ENCODE measurements around the gene FERMT3. TPM values are rescaled to one million over a fixed set of nuclear protein-coding genes. Genes with fewer than 3 reads are reported as not detected.

The FERMT3 gene
- total and polyA plus RNA-seq, 2 donors (not counting 3 experiments of a cell fraction or from before 2014, with no cell fraction given), result 64.4 to 100 TPM

Other genes with a start within 250 kb of the FERMT3 start
- 307 and 339 TPM in 2 replicates for gene COX8A, start 232.1 kb upstream of the FERMT3 start, total RNA-seq
- gene COX8A, start 232.1 kb upstream of the FERMT3 start, polyA plus RNA-seq, result 930 and 1,340 TPM in 2 replicates
- gene OTUB1, start 220.3 kb upstream of the FERMT3 start, total RNA-seq, result 80.0 and 81.9 TPM in 2 replicates
- 256 and 316 TPM in 2 replicates for gene OTUB1, start 220.3 kb upstream of the FERMT3 start, polyA plus RNA-seq
- gene FLRT1, start 170.8 kb upstream of the FERMT3 start, total RNA-seq, result not detected in 2 replicates
- not detected in 2 replicates for gene FLRT1, start 170.8 kb upstream of the FERMT3 start, polyA plus RNA-seq
- 16.2 and 16.6 TPM in 2 replicates for gene MACROD1, start 40.6 kb upstream of the FERMT3 start, total RNA-seq
- 11.0 and 16.9 TPM in 2 replicates for gene MACROD1, start 40.6 kb upstream of the FERMT3 start, polyA plus RNA-seq
- gene STIP1, start 20.6 kb upstream of the FERMT3 start, total RNA-seq, result 223 and 226 TPM in 2 replicates
- gene STIP1, start 20.6 kb upstream of the FERMT3 start, polyA plus RNA-seq, result 91.9 and 117 TPM in 2 replicates
- 26.2 and 28.0 TPM in 2 replicates for gene TRPT1, start 19.5 kb downstream of the FERMT3 start, total RNA-seq
- 56.6 and 69.5 TPM in 2 replicates for gene TRPT1, start 19.5 kb downstream of the FERMT3 start, polyA plus RNA-seq
- 37.1 and 37.8 TPM in 2 replicates for gene NUDT22, start 19.6 kb downstream of the FERMT3 start, total RNA-seq
- gene NUDT22, start 19.6 kb downstream of the FERMT3 start, polyA plus RNA-seq, result 54.8 and 71.9 TPM in 2 replicates
- 23.5 and 24.4 TPM in 2 replicates for gene DNAJC4, start 23.8 kb downstream of the FERMT3 start, total RNA-seq
- gene DNAJC4, start 23.8 kb downstream of the FERMT3 start, polyA plus RNA-seq, result 41.2 and 64.6 TPM in 2 replicates
- 89.6 and 98.1 TPM in 2 replicates for gene VEGFB, start 27.9 kb downstream of the FERMT3 start, total RNA-seq
- 18.3 and 19.3 TPM in 2 replicates for gene VEGFB, start 27.9 kb downstream of the FERMT3 start, polyA plus RNA-seq
- gene FKBP2, start 34.4 kb downstream of the FERMT3 start, total RNA-seq, result 48.4 and 48.5 TPM in 2 replicates
- gene FKBP2, start 34.4 kb downstream of the FERMT3 start, polyA plus RNA-seq, result 63.1 and 74.4 TPM in 2 replicates
- 431 TPM in 2 replicates for gene PPP1R14B, start 40.2 kb downstream of the FERMT3 start, total RNA-seq
- 308 and 320 TPM in 2 replicates for gene PPP1R14B, start 40.2 kb downstream of the FERMT3 start, polyA plus RNA-seq
- 60.4 and 61.1 TPM in 2 replicates for gene PLCB3, start 44.8 kb downstream of the FERMT3 start, total RNA-seq
- gene PLCB3, start 44.8 kb downstream of the FERMT3 start, polyA plus RNA-seq, result 32.3 and 33.3 TPM in 2 replicates
- gene BAD, start 77.9 kb downstream of the FERMT3 start, total RNA-seq, result 61.6 and 65.3 TPM in 2 replicates
- 88.0 and 100 TPM in 2 replicates for gene BAD, start 77.9 kb downstream of the FERMT3 start, polyA plus RNA-seq
- 42.5 and 46.0 TPM in 2 replicates for gene GPR137, start 79.1 kb downstream of the FERMT3 start, total RNA-seq
- gene GPR137, start 79.1 kb downstream of the FERMT3 start, polyA plus RNA-seq, result 40.9 and 56.8 TPM in 2 replicates
- 0.44 TPM in 1 of 2 replicates, not detected in the other for gene KCNK4, start 84.6 kb downstream of the FERMT3 start, total RNA-seq
- gene KCNK4, start 84.6 kb downstream of the FERMT3 start, polyA plus RNA-seq, result 0.06 and 0.19 TPM in 2 replicates
- not detected in 2 replicates for gene CATSPERZ, start 93.6 kb downstream of the FERMT3 start, total RNA-seq
- gene CATSPERZ, start 93.6 kb downstream of the FERMT3 start, polyA plus RNA-seq, result 0.11 and 0.67 TPM in 2 replicates
- 37.4 and 38.0 TPM in 2 replicates for gene ESRRA, start 98.8 kb downstream of the FERMT3 start, total RNA-seq
- 17.2 and 18.8 TPM in 2 replicates for gene ESRRA, start 98.8 kb downstream of the FERMT3 start, polyA plus RNA-seq
- 187 and 195 TPM in 2 replicates for gene TRMT112, start 110.8 kb downstream of the FERMT3 start, total RNA-seq
- 396 and 575 TPM in 2 replicates for gene TRMT112, start 110.8 kb downstream of the FERMT3 start, polyA plus RNA-seq
- gene PRDX5, start 111.4 kb downstream of the FERMT3 start, total RNA-seq, result 199 and 202 TPM in 2 replicates
- 647 and 709 TPM in 2 replicates for gene PRDX5, start 111.4 kb downstream of the FERMT3 start, polyA plus RNA-seq
- 1.8 TPM in 2 replicates for gene CCDC88B, start 133.5 kb downstream of the FERMT3 start, total RNA-seq
- gene CCDC88B, start 133.5 kb downstream of the FERMT3 start, polyA plus RNA-seq, result 2.7 and 3.7 TPM in 2 replicates
- 41.8 and 44.1 TPM in 2 replicates for gene RPS6KA4, start 152.4 kb downstream of the FERMT3 start, total RNA-seq
- 26.5 and 29.2 TPM in 2 replicates for gene RPS6KA4, start 152.4 kb downstream of the FERMT3 start, polyA plus RNA-seq

Data from endothelial cell of umbilical vein (primary cell).